ENCODE data around the gene SPACDR.

Gene SPACDR

GRCh38 chr7:100484673-100485045 is 20.6 kb upstream of the SPACDR start:
- peak in 2 of 3 experiments; percentile 40 for DNase-seq

GRCh38 chr7:100483722-100484672 is 19.9 kb upstream of the SPACDR start, which contains the start of gene NYAP1:
TSS of gene NYAP1 (plus strand) at chr7:100483927. CDS start at chr7:100485312, 1,385 bp downstream.
- DNase-seq = peak; percentile 62 to 86 (median 83)

GRCh38 chr7:100483090-100483721 is 19.1 kb upstream of the SPACDR start:
- DNase-seq = peak; percentile 64 to 85 (median 79)

GRCh38 chr7:100482728-100483089 is 18.6 kb upstream of the SPACDR start:
- no peak for DNase-seq

GRCh38 chr7:100481466-100481865 is 17.4 kb upstream of the SPACDR start:
- no peak for DNase-seq

GRCh38 chr7:100478958-100479660 is 15.0 kb upstream of the SPACDR start, which contains the start of gene TSC22D4:
TSS of gene TSC22D4 (minus strand) at chr7:100479214. CDS start at chr7:100478038, 1,176 bp downstream.
- peak; percentile 75 to 91 (median 88) for DNase-seq

GRCh38 chr7:100477871-100478267 is 13.8 kb upstream of the SPACDR start:
- no peak for DNase-seq

- DNase-seq = no peak
Measured at GRCh38 chr7:100476903-100477870, 13.1 kb upstream of the SPACDR start.

- no peak for DNase-seq
Measured at GRCh38 chr7:100476101-100476780, 12.2 kb upstream of the SPACDR start.

GRCh38 chr7:100475549-100475948 is 11.5 kb upstream of the SPACDR start:
- no peak for DNase-seq

GRCh38 chr7:100472854-100473499 is 8.9 kb upstream of the SPACDR start:
- DNase-seq = no peak

GRCh38 chr7:100472121-100472851 is 8.2 kb upstream of the SPACDR start:
- no peak for DNase-seq

GRCh38 chr7:100471021-100471420 is 7.0 kb upstream of the SPACDR start:
- no peak for DNase-seq

GRCh38 chr7:100469227-100470044 is 5.4 kb upstream of the SPACDR start:
- DNase-seq = peak; percentile 62 to 84 (median 82)

GRCh38 chr7:100467638-100468373 is 3.7 kb upstream of the SPACDR start:
- no peak for DNase-seq

GRCh38 chr7:100466653-100467605 is 2.9 kb upstream of the SPACDR start:
- no peak for DNase-seq

- DNase-seq = peak; percentile 17 to 65 (median 50)
Measured at GRCh38 chr7:100465702-100466311, 1.7 kb upstream of the SPACDR start.

All from NCI-H1417 (cell line).